Vagina (tissue), 2 donors: ENCODE data around the gene NOP56.

ENCODE experiments used
- POLR2A ChIP-seq, 2 donors: fragments of 450-650 bp; IDR thresholded peaks; one replicate each; pipeline ENCODE4 v1.6.1; 2017; ENCODE audit warnings: antibody characterized with exemption in 2 of 2, mild to moderate bottlenecking in 2 of 2, moderate library complexity in 2 of 2
- POLR2AphosphoS5 ChIP-seq, 2 donors: sonication (generic); formaldehyde crosslinking; IDR thresholded peaks; one replicate each; pipeline ENCODE4 v1.9.0; 2017; ENCODE audit warnings: antibody characterized with exemption in 2 of 2, mild to moderate bottlenecking in 2 of 2, low read depth in 1 of 2; ENCODE audit not compliant: insufficient read depth in 1 of 2
- TF ChIP-seq, protein P1 (sequence below), 3 experiments: fragments of 450-650 bp in 2 of 3; fragments of 200-600 bp in 1 of 3; sonication (generic) in 1 of 3; IDR thresholded peaks; one replicate each; pipeline ENCODE4 v1.5.1; 2017 to 2019; ENCODE audit warnings: antibody characterized with exemption in 3 of 3, mild to moderate bottlenecking in 2 of 3, moderate library complexity in 2 of 3

DNA sequence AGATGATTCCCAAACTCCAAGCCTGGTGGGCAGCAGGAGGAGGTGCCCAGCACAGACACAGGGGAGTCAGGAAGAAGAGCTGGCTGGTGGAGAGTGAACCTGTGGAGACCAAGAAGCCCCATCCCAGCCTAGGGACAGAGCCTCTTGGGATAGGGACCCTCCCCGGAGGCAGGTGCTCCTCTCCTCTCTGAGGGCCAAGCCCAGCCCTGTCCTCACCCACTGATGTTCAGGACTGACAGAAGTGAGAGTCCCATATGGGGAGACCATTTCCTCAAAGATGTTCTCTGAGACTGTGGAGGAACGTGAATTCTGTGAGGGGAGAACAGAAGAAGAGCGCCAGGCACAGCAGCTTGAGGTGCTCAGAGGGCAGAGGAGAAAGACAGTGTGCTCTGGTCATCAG lies 37.8 kb downstream of the NOP56 start:
- TF ChIP-seq, protein P1, sequence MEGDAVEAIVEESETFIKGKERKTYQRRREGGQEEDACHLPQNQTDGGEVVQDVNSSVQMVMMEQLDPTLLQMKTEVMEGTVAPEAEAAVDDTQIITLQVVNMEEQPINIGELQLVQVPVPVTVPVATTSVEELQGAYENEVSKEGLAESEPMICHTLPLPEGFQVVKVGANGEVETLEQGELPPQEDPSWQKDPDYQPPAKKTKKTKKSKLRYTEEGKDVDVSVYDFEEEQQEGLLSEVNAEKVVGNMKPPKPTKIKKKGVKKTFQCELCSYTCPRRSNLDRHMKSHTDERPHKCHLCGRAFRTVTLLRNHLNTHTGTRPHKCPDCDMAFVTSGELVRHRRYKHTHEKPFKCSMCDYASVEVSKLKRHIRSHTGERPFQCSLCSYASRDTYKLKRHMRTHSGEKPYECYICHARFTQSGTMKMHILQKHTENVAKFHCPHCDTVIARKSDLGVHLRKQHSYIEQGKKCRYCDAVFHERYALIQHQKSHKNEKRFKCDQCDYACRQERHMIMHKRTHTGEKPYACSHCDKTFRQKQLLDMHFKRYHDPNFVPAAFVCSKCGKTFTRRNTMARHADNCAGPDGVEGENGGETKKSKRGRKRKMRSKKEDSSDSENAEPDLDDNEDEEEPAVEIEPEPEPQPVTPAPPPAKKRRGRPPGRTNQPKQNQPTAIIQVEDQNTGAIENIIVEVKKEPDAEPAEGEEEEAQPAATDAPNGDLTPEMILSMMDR (IDR thresholded peaks at IDR 0.05) = no peak
- TF ChIP-seq POLR2A (IDR thresholded peaks at IDR 0.05) (no peak), POLR2AphosphoS5 (IDR thresholded peaks at IDR 0.05; ENCODE audit: insufficient read depth in 1 of 2, low read depth in 1 of 2) (no peak)
